A549 (cell line): Measurements from ENCODE around the gene HTR6. TPM values are rescaled to one million over a fixed set of nuclear protein-coding genes. Genes with fewer than 3 reads are reported as not detected.

Source experiments
- ATAC-seq, 2 experiments: fragments of 200-7000 bp in 1 of 2; fragments of >200 bp in 1 of 2; cut with Nextera tagmentation in 1 of 2; cut with Tn5 transposase in 1 of 2; 3 replicates each; pipeline versions ENCODE4 v1.8.0 to v1.9.1; 2018 to 2020; ENCODE audit warnings: mild to moderate bottlenecking in 1 of 2, moderate library complexity in 1 of 2
- CTCF ChIA-PET: fragments of 300-600 bp; sonication (Branson Sonifier 250); formaldehyde crosslinking; extraction: SDS; loops from one replicate; lab custom pipeline; 2021; ENCODE audit warnings: antibody characterized with exemption, inconsistent platforms; lab: Yijun Ruan, JAX
- POLR2A ChIA-PET: fragments of 350-600 bp; formaldehyde crosslinking; extraction: SDS; loops from one replicate; lab custom pipeline; 2021; ENCODE audit warnings: antibody characterized with exemption, inconsistent platforms; lab: Yijun Ruan, JAX
- DNase-seq, 2 experiments: peaks; one replicate each; pipeline versions ENCODE4 v3.0.0 to v3.0.0-alpha.2; 2011 to 2016; ENCODE audit warnings: low read depth in 1 of 2, low spot score in 1 of 2
- FAIRE-seq: peaks from 2 replicates; lab custom pipeline; 2011; peaks lifted over from hg19 to GRCh38; lab: Jason Lieb, UNC
- H3K27ac ChIP-seq, 2 experiments: fragments of >200 bp; sonication (Bioruptor Twin); formaldehyde crosslinking; 3 replicates each; pipeline ENCODE4 v1.5.1; 2016 to 2017
- H3K4me1 ChIP-seq: fragments of >200 bp; sonication (Bioruptor Twin); formaldehyde crosslinking; 3 replicates; pipeline ENCODE4 v1.6.1; 2016
- H3K4me2 ChIP-seq: fragments of >200 bp; sonication (Bioruptor Twin); formaldehyde crosslinking; 3 replicates; pipeline ENCODE4 v1.6.1; 2016
- H3K4me3 ChIP-seq: fragments of >200 bp; sonication (Bioruptor Twin); formaldehyde crosslinking; 3 replicates; pipeline ENCODE4 v1.5.1; 2016
- H3K9me3 ChIP-seq: fragments of >200 bp; sonication (Bioruptor Twin); formaldehyde crosslinking; 3 replicates; pipeline ENCODE4 v1.6.1; 2016
- CEBPB ChIP-seq, 2 experiments: fragments of >200 bp in 1 of 2; sonication (Bioruptor Twin) in 1 of 2; formaldehyde crosslinking in 1 of 2; IDR thresholded peaks; 2 replicates each; pipeline ENCODE4 v1.6.1; 2012 to 2016
- CTCF ChIP-seq: fragments of >200 bp; sonication (Bioruptor Twin); formaldehyde crosslinking; IDR thresholded peaks from 3 replicates; pipeline ENCODE4 v1.5.1; 2016
- E2F6 ChIP-seq: IDR thresholded peaks from 2 replicates; pipeline ENCODE4 v1.6.1; 2012; ENCODE audit warnings: low read depth, borderline replicate concordance
- ELK1 ChIP-seq: fragments of 150-350 bp; IDR thresholded peaks from 2 replicates; pipeline ENCODE4 v1.6.1; 2014; ENCODE audit warnings: low read depth, mild to moderate bottlenecking, low read length
- EP300 ChIP-seq, 2 experiments: fragments of >200 bp; sonication (Bioruptor Twin); formaldehyde crosslinking; IDR thresholded peaks; 2 replicates in 1 of 2; 3 replicates in 1 of 2; pipeline ENCODE4 v1.6.1; 2016 to 2017
- ESRRA ChIP-seq: fragments of 150-350 bp; IDR thresholded peaks from 2 replicates; pipeline ENCODE4 v1.6.1; 2014; ENCODE audit warnings: mild to moderate bottlenecking, low read length, borderline replicate concordance
- HES2 ChIP-seq: fragments of >200 bp; sonication (Bioruptor Twin); formaldehyde crosslinking; IDR thresholded peaks from 2 replicates; pipeline ENCODE4 v1.6.1; 2016
- HOXB5 ChIP-seq: fragments of 250-450 bp; sonication (Bioruptor Pico); IDR thresholded peaks from 2 replicates; pipeline ENCODE4 v1.5.0; 2020; ENCODE audit warnings: mild to moderate bottlenecking, moderate library complexity
- MAFK ChIP-seq: fragments of 450-650 bp; IDR thresholded peaks from 2 replicates; pipeline ENCODE4 v1.6.1; 2014; ENCODE audit not compliant: partially characterized antibody
- MAX ChIP-seq: IDR thresholded peaks from 2 replicates; pipeline ENCODE4 v1.6.1; 2012
- MYC ChIP-seq: IDR thresholded peaks from 2 replicates; pipeline ENCODE4 v1.6.1; 2012; ENCODE audit warnings: mild to moderate bottlenecking, inconsistent platforms, low read length, improper control_type of control experiment, borderline replicate concordance
- NR3C1 ChIP-seq: fragments of >200 bp; sonication (Bioruptor Twin); formaldehyde crosslinking; IDR thresholded peaks from 3 replicates; pipeline ENCODE4 v1.6.1; 2017
- PBX3 ChIP-seq: IDR thresholded peaks from 2 replicates; pipeline ENCODE4 v1.6.1; 2012
- RAD21 ChIP-seq, 2 experiments: fragments of >200 bp in 1 of 2; sonication (Bioruptor Twin) in 1 of 2; formaldehyde crosslinking in 1 of 2; IDR thresholded peaks in 1 of 2; conservative IDR thresholded peaks in 1 of 2; 2 replicates in 1 of 2; 3 replicates in 1 of 2; pipeline ENCODE4 v1.6.1; 2012 to 2018; ENCODE audit warnings: inconsistent platforms in 1 of 2
- RARB ChIP-seq: fragments of 250-450 bp; sonication (Bioruptor Pico); IDR thresholded peaks from 2 replicates; pipeline ENCODE4 v1.8.0; 2021; ENCODE audit warnings: mild to moderate bottlenecking, moderate library complexity
- RNF2 ChIP-seq: fragments of 200-600 bp; sonication (generic); IDR thresholded peaks from 2 replicates; pipeline ENCODE4 v1.6.1; 2016; ENCODE audit warnings: low read depth, mild to moderate bottlenecking, antibody characterized with exemption, moderate library complexity, borderline replicate concordance
- SMC3 ChIP-seq: fragments of >200 bp; sonication (Bioruptor Twin); formaldehyde crosslinking; IDR thresholded peaks from 3 replicates; pipeline ENCODE4 v1.6.1; 2018; ENCODE audit warnings: inconsistent platforms
- USF2 ChIP-seq: fragments of 450-650 bp; IDR thresholded peaks from 2 replicates; pipeline ENCODE4 v1.6.1; 2014; ENCODE audit warnings: antibody characterized with exemption
- ZFP36 ChIP-seq: fragments of 450-650 bp; IDR thresholded peaks from 2 replicates; pipeline ENCODE4 v1.6.1; 2014; ENCODE audit warnings: borderline replicate concordance; ENCODE audit not compliant: partially characterized antibody
- ZNF302 ChIP-seq: fragments of 250-450 bp; sonication (Bioruptor Pico); IDR thresholded peaks from 2 replicates; pipeline ENCODE4 v1.9.0; 2021; ENCODE audit warnings: inconsistent platforms, mild to moderate bottlenecking, moderate library complexity
- WGBS: methylation state at CpG from one replicate; pipeline ENCODE4 v1.1.6; 2017; ENCODE audit errors: missing lambda C conversion rate; 5-methylcytosine and 5-hydroxymethylcytosine counted together
- polyA plus RNA-seq, 4 experiments: library from polyadenylated mRNA; depleted of rRNA in 3 of 4; stranded (reverse); fragments of >200 nt; fragmentation: RNase III in 1 of 4; extraction: RNeasy Plus Mini Kit Qiagen cat#74134 plus additional on column Dnase treatment in 1 of 4; gene quantifications; 2 replicates in 3 of 4; 3 replicates in 1 of 4; pipeline ENCODE4 v1.2.3, GENCODE V29; 2011 to 2017

Gene HTR6
- polyA plus RNA-seq, 2 of the 4 experiments (the other 2 are of a cell fraction): 0.21 TPM; not detected in 1

- 31% methylated on average over 11 of the region's 12 CpGs for WGBS
These were observed 50.9 kb downstream of the HTR6 start for GRCh38 chr1:19715334-19716203.

GRCh38 chr1:19717467-19717866 lies 52.8 kb downstream of the HTR6 start:
- H3K4me3 ChIP-seq: no peak overlapping the region
- POLR2A ChIA-PET: no interaction called here
- H3K4me1 ChIP-seq: no peaks in the 10 kb centered on the region
- 82% methylated on average over 6 of the region's 6 CpGs for WGBS
- no peaks in the 10 kb centered on the region for H3K9me3 ChIP-seq
- DNase-seq: no peak
- no peak for FAIRE-seq
- no peak for ATAC-seq
- H3K27ac ChIP-seq: no peak overlapping the region
- no peak overlapping the region for H3K4me2 ChIP-seq
- CTCF ChIA-PET: no interaction called here
- TF ChIP-seq ELK1 (no peak), HOXB5 (CRISPR knock-in tag) (no peak), RNF2 (no peak), RARB (CRISPR knock-in tag) (no peak), EP300 (IDR thresholded peaks at IDR 0.05) (no peak), ESRRA (no peak), ZNF302 (no peak)

More at GRCh38 chr1:19715334-19716203, 50.9 kb downstream of the HTR6 start:
- FAIRE-seq (no peak), ATAC-seq (peak; percentile 99 to 100), DNase-seq (peak; percentile 86 to 93)
- ChIA-PET POLR2A (interaction anchor here (1.2 kb wide), 1 partner anchor 12 kb away, joined by 3 read pairs; no protein-coding TSS in a partner anchor), CTCF (interaction anchor here (0.5 to 3.9 kb wide), 26 partner anchors 8 to 799 kb away, joined by 3 to 37 read pairs (median 3); partner anchors contain the start of gene OTUD3)
- Histone ChIP-seq H3K4me2 (peak overlapping the region; percentile 47; the same call in 2 of the 3 replicates), H3K9me3 (no peaks in the 10 kb centered on the region), H3K27ac (no peak overlapping the region), H3K4me1 (no peaks in the 10 kb centered on the region), H3K4me3 (no peak overlapping the region)
- no peak for TF ChIP-seq MYC
- peak; percentile 45; a peak in 4 of 5 replicates for TF ChIP-seq RAD21 (conservative IDR thresholded peaks at IDR 0.05 in 1 of 2, IDR thresholded peaks at IDR 0.05 in 1 of 2)
- no peak for TF ChIP-seq PBX3
- TF ChIP-seq CTCF: peak; percentile 66
- TF ChIP-seq SMC3: peak; percentile 41; the same call in 2 of the 3 replicates
- TF ChIP-seq ZFP36: no peak
- no peak for TF ChIP-seq HES2
- TF ChIP-seq NR3C1: no peak
- TF ChIP-seq ZNF302: no peak
- TF ChIP-seq MAFK: no peak
- TF ChIP-seq E2F6: no peak
- TF ChIP-seq MAX: 0 out of 2 replicates have a peak, but pooled peaks have one; percentile 32
- no peak for TF ChIP-seq CEBPB (IDR thresholded peaks at IDR 0.05)
- TF ChIP-seq USF2: no peak
